CD4-positive, alpha-beta T cell treated with Interleukin-6 at 100 ng/mL for 8 hours (primary cell): ENCODE data around the gene PKD2L1.
"Not testable (repeated sequence)": the region's sequence is repeated elsewhere in the genome, so short reads cannot be mapped to it uniquely, and the experiment has no call there.

ENCODE experiments used
- DNase-seq: peaks from one replicate; pipeline ENCODE4 v3.0.0-alpha.2; 2020; ENCODE audit warnings: mixed read lengths, low spot score

The PKD2L1 gene

GRCh38 chr10:100286051-100287033 is 43.7 kb downstream of the PKD2L1 start, which contains the start of gene BLOC1S2:
BLOC1S2 (minus strand) TSS chr10:100286680; CDS start chr10:100286659, 21 bp downstream.
- peak; percentile 81 for DNase-seq

GRCh38 chr10:100285326-100285725 is 44.7 kb downstream of the PKD2L1 start:
- DNase-seq: not testable (repeated sequence)

- DNase-seq: no peak
These were observed 47.1 kb downstream of the PKD2L1 start for GRCh38 chr10:100282907-100283306.

- not testable (repeated sequence) for DNase-seq
These were observed 53.1 kb downstream of the PKD2L1 start for GRCh38 chr10:100276971-100277370.

- peak; percentile 70 for DNase-seq
These were observed 62.6 kb downstream of the PKD2L1 start, which contains the start of gene CWF19L1 for GRCh38 chr10:100267239-100268104. CWF19L1 (minus strand) TSS chr10:100267638; CDS start chr10:100267593, 45 bp downstream.

- no peak for DNase-seq
These were observed 64.1 kb downstream of the PKD2L1 start for GRCh38 chr10:100265821-100266485.

GRCh38 chr10:100254191-100254590 is 75.8 kb downstream of the PKD2L1 start:
- no peak for DNase-seq

GRCh38 chr10:100253041-100253440 is 77.0 kb downstream of the PKD2L1 start:
- DNase-seq: no peak

- no peak for DNase-seq
These were observed 81.2 kb downstream of the PKD2L1 start for GRCh38 chr10:100248820-100249219.

- DNase-seq: no peak
These were observed 84.4 kb downstream of the PKD2L1 start for GRCh38 chr10:100245484-100246220.

- no peak for DNase-seq
These were observed 90.2 kb downstream of the PKD2L1 start for GRCh38 chr10:100239851-100240250.

GRCh38 chr10:100238429-100238828 is 91.6 kb downstream of the PKD2L1 start:
- DNase-seq: no peak
